ENCODE results near the gene PRCP.
"Not testable (repeated sequence)": the region's sequence is repeated elsewhere in the genome, so short reads cannot be mapped to it uniquely, and the experiment has no call there.

PRCP gene

GRCh38 chr11:82900277-82901164 lies at the start of gene PRCP:
Gene PRCP (minus strand): TSS chr11:82900430. CDS start chr11:82900402, 28 bp downstream.
- DNase-seq = peak; percentile 72

DNA sequence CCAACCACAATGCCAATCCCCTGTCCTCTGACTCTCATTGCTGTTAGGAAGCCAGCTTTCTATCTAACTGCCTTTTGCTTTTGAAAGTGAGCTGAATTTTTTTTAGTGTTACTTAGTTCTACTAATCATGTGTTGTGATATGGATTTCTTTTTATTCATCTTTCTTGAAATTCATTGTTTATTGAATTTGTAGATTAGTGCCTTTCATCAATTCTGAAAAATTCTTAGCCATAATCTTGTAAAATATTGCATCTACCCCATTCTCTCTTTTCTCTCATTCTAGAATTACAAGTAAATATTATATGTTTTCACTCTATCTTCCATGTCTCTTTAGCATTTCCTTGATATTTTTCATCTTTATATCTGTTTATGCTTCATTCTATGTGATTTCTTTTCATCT lies 49.1 kb upstream of the PRCP start:
- no peak for DNase-seq

DNA sequence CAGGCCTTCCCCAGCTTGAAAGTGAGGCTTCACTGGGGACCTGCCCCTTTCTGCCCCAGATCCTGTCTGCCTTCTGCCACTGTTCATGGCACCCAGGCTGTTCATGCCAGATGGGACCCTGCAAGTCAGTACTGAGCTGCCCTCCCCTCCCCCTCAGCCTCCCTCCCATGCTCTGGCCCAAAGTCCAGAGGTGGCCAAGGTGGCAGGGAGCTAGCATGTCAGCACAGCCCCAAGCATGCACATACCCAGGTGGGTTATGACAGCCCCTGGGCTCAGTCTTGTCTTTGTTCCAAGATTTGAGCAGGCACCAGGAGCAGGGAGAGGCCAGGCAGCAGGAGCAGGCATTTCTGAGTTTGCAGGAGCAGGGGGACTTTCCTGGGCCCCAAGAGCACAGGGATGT lies 45.5 kb upstream of the PRCP start:
- no peak for DNase-seq

GRCh38 chr11:82945041-82945440 lies 44.8 kb upstream of the PRCP start:
- DNase-seq = not testable (repeated sequence)

GRCh38 chr11:82944198-82944597 lies 44.0 kb upstream of the PRCP start:
- no peak for DNase-seq

GRCh38 chr11:82943430-82943829 lies 43.2 kb upstream of the PRCP start:
- not testable (repeated sequence) for DNase-seq

GRCh38 chr11:82942376-82942775 lies 42.1 kb upstream of the PRCP start:
- DNase-seq = no peak

DNA sequence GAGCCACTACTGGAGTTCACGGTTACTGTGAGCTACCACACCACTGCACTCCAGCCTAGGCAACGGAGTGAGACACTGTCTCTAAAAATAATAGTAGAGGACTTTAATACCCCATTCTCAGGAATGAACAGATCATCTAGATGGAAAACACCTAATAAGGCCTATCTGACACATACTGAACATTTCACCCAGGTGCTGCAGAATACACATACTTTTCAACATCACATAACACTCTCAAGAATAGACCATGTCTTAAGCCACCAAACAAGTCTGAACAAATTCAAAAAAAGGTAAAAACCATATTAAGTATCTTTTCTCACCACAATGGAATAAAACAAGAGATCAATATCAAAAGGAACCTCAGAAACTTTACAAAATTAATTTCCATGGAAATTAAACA lies 39.2 kb upstream of the PRCP start:
- no peak for DNase-seq

GRCh38 chr11:82937554-82937953 lies 37.3 kb upstream of the PRCP start:
- no peak for DNase-seq

DNA sequence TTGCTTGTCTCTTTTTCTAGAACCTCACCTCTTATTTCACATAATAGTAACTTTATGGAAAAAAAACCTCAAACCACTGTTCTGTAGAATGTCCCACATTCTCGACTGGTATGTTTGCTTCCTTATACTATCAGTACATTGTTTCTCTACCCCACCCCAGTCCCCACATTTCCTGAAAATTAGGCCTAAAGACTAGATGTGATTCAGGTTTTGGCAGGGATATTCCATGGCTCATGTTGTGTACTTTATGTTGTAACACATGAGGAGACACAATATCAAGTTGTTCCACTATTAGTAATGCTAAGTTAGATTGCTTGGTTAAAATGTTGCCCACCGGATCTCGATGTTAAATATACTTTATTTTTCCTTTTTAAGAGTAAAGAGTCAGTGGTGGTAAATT lies 36.0 kb upstream of the PRCP start:
- DNase-seq = no peak

DNA sequence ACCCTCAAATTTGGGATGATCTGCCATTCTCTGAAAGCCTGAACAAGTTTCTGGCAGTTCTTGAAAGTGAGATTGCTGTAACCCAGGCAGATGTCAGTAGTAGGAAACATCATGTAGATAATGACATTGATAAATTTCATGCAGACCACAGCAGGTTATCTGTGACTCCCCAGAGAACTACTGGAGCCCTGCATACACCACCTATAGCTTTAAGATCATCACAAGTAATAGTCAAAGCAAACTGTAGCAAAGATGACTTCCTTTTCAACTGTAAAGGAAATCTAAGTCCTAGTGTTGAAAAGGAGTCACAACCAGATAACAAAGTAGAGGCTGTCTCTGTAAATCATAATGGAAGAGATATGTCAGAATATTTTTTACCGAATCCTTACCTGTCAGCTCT lies 32.3 kb upstream of the PRCP start:
- DNase-seq = no peak

- DNase-seq = no peak
These were observed 30.5 kb upstream of the PRCP start for GRCh38 chr11:82930734-82931133.

GRCh38 chr11:82930229-82930628 lies 30.0 kb upstream of the PRCP start:
- DNase-seq = no peak

GRCh38 chr11:82929121-82929520 lies 28.9 kb upstream of the PRCP start:
- no peak for DNase-seq

DNA sequence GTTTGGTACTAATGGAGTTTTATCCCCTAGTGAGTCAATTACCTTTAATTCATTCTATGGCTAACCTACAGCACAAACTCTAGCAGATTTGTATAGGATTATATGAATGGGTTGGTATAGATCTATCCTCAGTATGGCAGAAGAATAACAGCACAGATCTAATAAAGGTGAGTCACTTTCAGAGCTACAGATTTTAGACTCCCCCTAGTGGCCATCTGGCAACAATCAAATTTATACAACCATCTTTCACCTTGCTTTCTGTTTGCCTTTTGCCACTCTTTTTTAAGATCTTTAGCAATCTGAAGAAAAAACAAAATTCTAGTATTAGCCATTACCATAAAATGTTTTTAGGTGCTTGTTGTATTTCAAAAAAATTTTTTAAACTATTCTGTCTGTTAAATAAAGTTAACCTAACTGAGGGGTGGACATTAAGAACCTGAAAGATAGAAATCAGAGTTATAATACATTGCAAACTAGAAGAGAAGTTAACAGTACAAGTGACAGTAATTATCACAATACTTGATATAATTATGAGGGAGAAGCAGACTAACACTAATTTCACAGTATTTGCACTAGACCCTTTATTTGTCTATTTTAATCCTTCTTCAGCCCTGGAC lies 27.1 kb upstream of the PRCP start:
- DNase-seq = peak; percentile 36

DNA sequence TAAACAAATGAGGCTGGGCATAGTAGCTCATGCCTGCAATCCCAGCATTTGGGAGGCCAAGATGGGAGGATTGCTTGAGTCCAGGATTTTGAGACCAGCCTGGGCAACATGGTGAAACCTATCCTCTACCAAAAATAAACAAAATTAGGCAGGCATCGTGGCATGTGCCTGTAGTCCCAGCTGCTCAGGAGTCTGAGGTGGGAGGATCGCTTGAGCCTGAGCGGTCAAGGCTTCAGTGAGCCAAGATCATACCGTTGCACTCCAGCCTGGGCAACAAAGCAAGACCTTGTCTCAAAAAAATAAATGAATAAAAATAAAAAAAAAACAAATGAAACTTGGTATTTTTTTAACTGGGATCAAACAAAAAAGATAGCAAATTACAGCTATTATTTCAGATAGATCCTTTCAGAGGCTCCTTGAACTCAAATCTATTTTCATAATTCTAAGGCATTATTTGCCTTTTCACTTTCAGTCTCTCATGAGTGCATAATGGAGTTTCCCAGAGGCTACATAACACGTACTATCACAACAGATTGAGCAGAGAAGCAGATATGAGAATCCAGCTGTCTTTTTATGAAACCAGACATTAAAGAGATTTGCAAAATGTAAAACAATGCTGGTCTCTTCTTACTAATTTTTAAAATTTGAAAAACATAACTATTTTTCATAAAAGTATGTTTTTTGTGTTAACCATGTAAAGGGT lies 24.4 kb upstream of the PRCP start:
- DNase-seq = no peak

DNA sequence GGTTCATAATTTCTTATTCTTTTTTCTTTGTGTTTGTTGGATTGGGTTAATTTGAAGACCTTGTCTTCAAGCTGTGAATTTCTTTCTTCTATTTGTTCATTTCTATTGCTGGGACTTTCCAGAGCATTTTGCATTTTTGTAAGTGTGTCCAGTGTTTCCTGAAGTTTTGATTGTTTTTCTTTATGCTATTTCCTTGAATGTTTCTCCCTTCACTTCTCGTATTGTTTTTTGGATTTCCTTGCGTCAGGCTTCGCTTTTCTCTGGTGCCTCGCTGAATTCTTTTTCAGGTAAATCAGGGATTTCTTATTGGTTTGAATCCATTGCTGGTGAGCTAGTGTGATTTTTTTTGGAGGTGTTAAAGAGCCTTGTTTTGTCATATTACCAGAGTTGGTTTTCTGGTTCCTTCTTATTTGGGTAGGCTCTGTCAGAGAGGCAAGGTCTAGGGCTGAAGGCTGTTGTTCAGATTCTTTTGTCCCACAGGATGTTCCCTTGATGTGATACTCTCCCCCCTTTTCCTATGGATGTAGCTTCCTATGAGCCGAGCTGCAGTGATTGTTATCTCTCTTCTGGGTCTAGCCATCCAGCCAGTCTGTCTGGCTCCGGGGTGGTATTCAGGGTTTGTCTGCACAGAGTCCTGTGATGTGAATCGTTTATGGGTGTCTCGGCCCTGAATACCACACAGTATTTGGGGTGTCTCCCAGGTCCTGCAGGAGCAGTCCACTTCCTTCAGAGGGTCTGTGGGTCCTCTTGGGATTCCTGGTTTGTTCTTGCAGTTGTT lies 22.4 kb upstream of the PRCP start:
- DNase-seq = not testable (repeated sequence)

GRCh38 chr11:82920227-82920626 lies 20.0 kb upstream of the PRCP start:
- DNase-seq = not testable (repeated sequence)

DNA sequence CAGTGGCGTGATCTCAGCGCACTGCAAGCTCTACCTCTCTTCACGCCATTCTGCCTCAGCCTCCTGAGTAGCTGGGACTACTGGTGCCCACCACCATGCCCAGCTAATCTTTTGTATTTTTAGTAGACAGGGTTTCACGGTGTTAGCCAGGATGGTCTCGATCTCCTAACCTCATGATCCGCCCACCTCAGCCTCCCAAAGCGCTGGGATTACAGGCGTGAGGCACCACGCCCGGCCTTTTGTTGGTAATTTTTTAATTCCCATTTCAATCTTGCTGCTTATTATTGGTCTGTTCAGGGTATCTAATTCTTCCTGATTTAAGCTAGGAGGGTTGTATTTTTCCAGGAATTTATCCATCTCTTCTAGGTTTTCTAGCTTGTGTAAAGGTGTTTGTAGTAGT lies 19.6 kb upstream of the PRCP start:
- not testable (repeated sequence) for DNase-seq

- DNase-seq = no peak
These were observed 8.9 kb upstream of the PRCP start for GRCh38 chr11:82909015-82909640.

- no peak for DNase-seq
These were observed 8.1 kb upstream of the PRCP start for GRCh38 chr11:82908311-82908710.

DNA sequence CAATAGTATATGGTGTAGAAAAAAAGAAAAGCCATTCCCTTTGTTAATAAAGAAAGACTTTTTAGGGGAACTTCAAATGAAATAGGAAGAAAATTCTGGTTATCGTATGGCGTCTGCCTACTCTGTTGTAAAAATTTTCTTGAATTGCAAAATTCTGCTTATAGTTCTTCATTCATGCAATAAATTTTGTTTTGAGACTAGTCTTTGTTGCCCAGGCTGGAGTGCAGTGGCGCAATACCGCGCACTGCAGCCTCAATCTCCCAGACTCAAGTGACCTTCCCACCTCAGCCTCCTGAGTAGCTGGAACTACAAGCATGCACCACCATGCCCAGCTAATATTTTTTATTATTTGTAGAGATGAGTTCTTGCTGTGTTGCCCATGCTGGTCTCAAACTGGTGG lies 7.1 kb upstream of the PRCP start:
- no peak for DNase-seq

DNA sequence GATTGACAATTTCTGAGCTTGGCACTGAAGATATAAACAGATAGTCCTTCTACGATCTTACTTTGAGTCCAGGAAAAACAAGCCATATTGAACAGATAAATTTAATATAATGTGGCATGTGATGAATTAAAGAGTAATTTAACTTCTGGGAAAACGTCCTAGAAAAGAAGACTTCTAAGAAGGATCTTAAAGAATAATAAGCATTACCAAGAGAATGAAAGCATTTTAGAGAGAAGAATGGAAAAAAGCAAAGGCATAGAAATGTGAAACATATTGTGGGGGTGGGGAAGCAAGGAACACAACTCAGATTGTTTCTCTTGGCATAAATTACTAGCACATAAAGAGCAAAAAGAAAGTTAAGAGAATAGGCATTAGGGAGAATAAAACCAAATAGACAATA lies 6.7 kb upstream of the PRCP start:
- no peak for DNase-seq

Measured in NCI-H748 treated with DMSO at 0.1 percent for 48 hours (cell line).